ENCODE results near the gene DUS1L.

Gene DUS1L

GRCh38 chr17:82087961-82088837 lies 22.6 kb upstream of the DUS1L start:
- DNase-seq (ENCODE audit: low read depth) = no peak

- DNase-seq (ENCODE audit: low read depth) = no peak
These were observed 21.6 kb upstream of the DUS1L start for GRCh38 chr17:82086941-82087906.

GRCh38 chr17:82085931-82086764 lies 20.5 kb upstream of the DUS1L start:
- DNase-seq (ENCODE audit: low read depth) = no peak

- no peak for DNase-seq (ENCODE audit: low read depth)
These were observed 19.6 kb upstream of the DUS1L start for GRCh38 chr17:82085031-82085861.

- no peak for DNase-seq (ENCODE audit: low read depth)
These were observed 18.9 kb upstream of the DUS1L start for GRCh38 chr17:82084373-82085030.

GRCh38 chr17:82083533-82084359 lies 18.1 kb upstream of the DUS1L start:
- DNase-seq (ENCODE audit: low read depth) = no peak

- no peak for DNase-seq (ENCODE audit: low read depth)
These were observed 17.4 kb upstream of the DUS1L start for GRCh38 chr17:82083009-82083408.

GRCh38 chr17:82082456-82082855 lies 16.9 kb upstream of the DUS1L start:
- DNase-seq (ENCODE audit: low read depth) = no peak

GRCh38 chr17:82081966-82082365 lies 16.4 kb upstream of the DUS1L start:
- no peak for DNase-seq (ENCODE audit: low read depth)

- DNase-seq (ENCODE audit: low read depth) = no peak
These were observed 15.9 kb upstream of the DUS1L start for GRCh38 chr17:82081546-82081945.

GRCh38 chr17:82080789-82081464 lies 15.3 kb upstream of the DUS1L start:
- DNase-seq (ENCODE audit: low read depth) = no peak

GRCh38 chr17:82080048-82080788 lies 14.6 kb upstream of the DUS1L start:
- DNase-seq (ENCODE audit: low read depth) = no peak

GRCh38 chr17:82079001-82079677 lies 13.5 kb upstream of the DUS1L start:
- DNase-seq (ENCODE audit: low read depth) = no peak

GRCh38 chr17:82078433-82078832 lies 12.8 kb upstream of the DUS1L start:
- DNase-seq (ENCODE audit: low read depth) = no peak

GRCh38 chr17:82077617-82078358 lies 12.2 kb upstream of the DUS1L start:
- no peak for DNase-seq (ENCODE audit: low read depth)

GRCh38 chr17:82076785-82077591 lies 11.4 kb upstream of the DUS1L start:
- DNase-seq (ENCODE audit: low read depth) = no peak
